HepG2 (cell line): ENCODE results near the gene SLC25A45. TPM values are rescaled to one million over a fixed set of nuclear protein-coding genes. Genes with fewer than 3 reads are reported as not detected.

Experiments
- ATAC-seq: fragments of 200-7000 bp; cut with Tn5 transposase; 3 replicates; pipeline ENCODE4 v1.9.1; 2020; ENCODE audit warnings: mild to moderate bottlenecking, moderate library complexity
- BruUV-seq: library from RNA; stranded (reverse); fragments of 400-500 nt; replicated peaks from 2 replicates; lab custom pipeline; 2021; lab: Mats Ljungman, UMichigan
- CTCF ChIA-PET: fragments of 300-600 bp; formaldehyde crosslinking; extraction: SDS; loops from one replicate; lab custom pipeline; 2021; ENCODE audit warnings: low total read pairs, inconsistent platforms, low intra/inter-chr PET ratio; lab: Yijun Ruan, JAX
- POLR2A ChIA-PET: fragments of 350-600 bp; sonication (Branson Sonifier 250); formaldehyde crosslinking; loops from one replicate; lab custom pipeline; 2020; ENCODE audit warnings: antibody characterized with exemption, inconsistent platforms; lab: Yijun Ruan, JAX
- DNase-seq: peaks from one replicate; pipeline ENCODE4 v3.0.0-alpha.2; 2015; ENCODE audit warnings: low spot score
- FAIRE-seq: peaks from 3 replicates; lab custom pipeline; 2011; peaks lifted over from hg19 to GRCh38; lab: Jason Lieb, UNC
- H2AFZ ChIP-seq: one replicate; pipeline ENCODE4 v1.6.1; 2011; ENCODE audit warnings: low read length, inconsistent platforms
- H3K27ac ChIP-seq: fragments of 300-600 bp; 3 replicates; pipeline ENCODE4 v1.8.0; 2011; ENCODE audit warnings: mixed run types, mild to moderate bottlenecking, mixed read lengths, low read length, inconsistent platforms; ENCODE audit not compliant: insufficient read depth; ENCODE audit errors: extremely low read length
- H3K27me3 ChIP-seq, 2 experiments: fragments of 200-600 bp in 1 of 2; 2 replicates in 1 of 2; 3 replicates in 1 of 2; pipeline versions ENCODE4 v1.6.0 to v1.8.0; 2011; ENCODE audit warnings: low read length in 2 of 2, mild to moderate bottlenecking in 2 of 2, moderate library complexity in 2 of 2, inconsistent platforms in 1 of 2; ENCODE audit not compliant: insufficient read depth in 2 of 2, control insufficient read depth in 1 of 2
- H3K36me3 ChIP-seq, 2 experiments: fragments of 200-600 bp in 1 of 2; replicated peaks in 1 of 2; 2 replicates in 1 of 2; 3 replicates in 1 of 2; pipeline versions ENCODE4 v1.5.1 to v1.8.0; 2011; ENCODE audit warnings: low read length in 2 of 2, inconsistent platforms in 1 of 2; ENCODE audit not compliant: insufficient read depth in 2 of 2, control insufficient read depth in 1 of 2
- H3K4me1 ChIP-seq: 2 replicates; pipeline ENCODE4 v1.5.1; 2012; ENCODE audit warnings: low read length, inconsistent platforms; ENCODE audit not compliant: insufficient read depth
- H3K4me2 ChIP-seq: 2 replicates; pipeline ENCODE4 v1.6.0; 2011; ENCODE audit warnings: low read depth, low read length, inconsistent platforms
- H3K4me3 ChIP-seq, 3 experiments: fragments of 200-600 bp in 1 of 3; sonication (generic), shearing (Covaris generic) in 1 of 3; replicated peaks in 1 of 3; 2 replicates each; pipeline ENCODE4 v1.5.1; 2011 to 2016; ENCODE audit warnings: low read length in 3 of 3, inconsistent platforms in 2 of 3, low read depth in 2 of 3, mild to moderate bottlenecking in 2 of 3, control low read depth in 1 of 3, mixed read lengths in 1 of 3; ENCODE audit not compliant: insufficient read depth in 1 of 3
- H3K79me2 ChIP-seq: one replicate; pipeline ENCODE4 v1.6.1; 2011; ENCODE audit warnings: low read length, inconsistent platforms; ENCODE audit not compliant: insufficient read depth
- H3K9ac ChIP-seq: 2 replicates; pipeline ENCODE4 v1.6.0; 2011; ENCODE audit warnings: mild to moderate bottlenecking, low read depth, low read length, inconsistent platforms; ENCODE audit not compliant: insufficient read depth
- H3K9me3 ChIP-seq: 2 replicates; pipeline ENCODE4 v1.5.1; 2012; ENCODE audit warnings: mild to moderate bottlenecking, low read length
- H4K20me1 ChIP-seq: 2 replicates; pipeline ENCODE4 v1.6.0; 2011; ENCODE audit warnings: inconsistent platforms, mild to moderate bottlenecking, low read length, moderate library complexity; ENCODE audit not compliant: insufficient read depth
- AGO2 ChIP-seq: fragments of 200-400 bp; formaldehyde crosslinking; optimal IDR thresholded peaks from 2 replicates; pipeline ENCODE3; 2017; ENCODE audit warnings: mild to moderate bottlenecking, low read depth, low read length, moderate library complexity
- POLR2A ChIP-seq, 2 experiments: IDR thresholded peaks; 2 replicates each; pipeline ENCODE4 v1.6.1; 2011; ENCODE audit warnings: low read depth in 2 of 2, low read length in 2 of 2, mild to moderate bottlenecking in 1 of 2, moderate library complexity in 1 of 2; ENCODE audit not compliant: insufficient read depth in 1 of 2
- RBM22 ChIP-seq: fragments of 200-400 bp; formaldehyde crosslinking; optimal IDR thresholded peaks from 2 replicates; pipeline ENCODE3; 2017; ENCODE audit warnings: mild to moderate bottlenecking, low read length, moderate library complexity
- WGBS: methylation state at CpG from one replicate; pipeline ENCODE4 v1.1.6; 2017; ENCODE audit warnings: low lambda C conversion rate; 5-methylcytosine and 5-hydroxymethylcytosine counted together
- in situ Hi-C: cut with HindIII; loops from 2 replicates; pipeline ENCODE4 v1.10.0; 2017; ENCODE audit warnings: low pct_unique_long_range_greater_than_20kb; ENCODE audit not compliant: extremely low pct_ligation_motif_present
- intact Hi-C: fragments of 100-400 bp; cut with micrococcal nuclease; formaldehyde crosslinking; loops from one replicate; pipeline ENCODE4 v1.10.0; 2022; ENCODE audit not compliant: unreplicated experiment
- polyA plus RNA-seq, 8 experiments: library from polyadenylated mRNA; depleted of rRNA in 3 of 8; stranded (reverse) in 7 of 8; unstranded in 1 of 8; fragments of >200 nt; fragmentation: Illumina TruSeq in 4 of 8; extraction: Trizol in 4 of 8; gene quantifications; 2 replicates each; pipeline versions ENCODE4 v1.2.1 to v1.2.3, GENCODE V29; 2011 to 2016; ENCODE audit warnings: low read depth in 4 of 8, missing spikeins in 1 of 8, mixed read lengths in 1 of 8; ENCODE audit not compliant: insufficient read depth in 1 of 8
- total RNA-seq, 5 experiments: library from RNA; depleted of rRNA; stranded (reverse); fragments of >200 nt; fragmentation: Illumina TruSeq; extraction: Trizol; gene quantifications; 2 replicates each; pipeline ENCODE4 v1.2.3, GENCODE V29; 2016; ENCODE audit warnings: low read depth in 1 of 5
- TF ChIP-seq, protein P1 (sequence below), 2 experiments: IDR thresholded peaks; 2 replicates each; pipeline ENCODE4 v1.6.1; 2011 to 2012; ENCODE audit warnings: low read length in 2 of 2, borderline replicate concordance in 1 of 2, low read depth in 1 of 2, mild to moderate bottlenecking in 1 of 2, moderate library complexity in 1 of 2

Gene SLC25A45
- total and polyA plus RNA-seq, 2 of the 13 experiments (the other 11 are each of a cell fraction or from before 2014, with no cell fraction given), result 1.2 to 3.4 TPM

DNA sequence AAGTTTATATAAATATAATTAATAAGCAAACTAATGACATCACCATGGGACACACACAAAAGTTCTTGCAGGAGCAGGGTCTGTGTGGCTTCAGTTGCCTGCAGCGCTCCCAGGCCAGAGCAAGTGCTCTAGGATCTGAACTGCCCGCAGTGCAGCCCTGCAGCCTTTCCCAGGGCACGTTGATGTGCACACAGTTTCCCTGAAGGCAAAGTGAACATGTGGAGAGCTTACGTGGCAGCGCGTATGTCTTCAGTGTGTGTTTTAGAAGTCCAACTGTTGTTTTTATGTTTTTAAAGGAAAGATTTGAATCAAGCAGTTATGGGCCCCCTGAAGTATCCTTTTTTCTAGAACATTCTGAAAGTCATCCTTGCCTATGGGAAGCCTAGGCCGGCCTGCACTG, 29.1 kb downstream of the SLC25A45 start:
- in situ Hi-C loops, result no loop called here
- ChIA-PET POLR2A (interaction anchor here (1.0 to 1.3 kb wide), 3 partner anchors 20 to 231 kb away, joined by 3 to 12 read pairs (median 5); partner anchors contain the start of genes DPF2, FAU, MRPL49 and SCYL1), CTCF (no interaction called here)
- DNase-seq, result no peak
- Histone ChIP-seq H4K20me1 (no peaks in the 10 kb centered on the region), H3K4me3 (no peak overlapping the region), H3K27ac (no peak overlapping the region), H3K27me3 (no peaks in the 10 kb centered on the region), H3K9me3 (no peaks in the 10 kb centered on the region), H3K79me2 (no peaks in the 10 kb centered on the region), H3K9ac (no peak overlapping the region), H3K36me3 (peaks cover 13 to 28% of the 10 kb centered on the region in 2 experiments; a peak in 3 of 5 replicates), H3K4me1 (peaks cover 32% of the 10 kb centered on the region), H2AFZ (no peak overlapping the region), H3K4me2 (no peak overlapping the region)
- FAIRE-seq, result no peak
- ATAC-seq, result no peak
- TF ChIP-seq, protein P1, sequence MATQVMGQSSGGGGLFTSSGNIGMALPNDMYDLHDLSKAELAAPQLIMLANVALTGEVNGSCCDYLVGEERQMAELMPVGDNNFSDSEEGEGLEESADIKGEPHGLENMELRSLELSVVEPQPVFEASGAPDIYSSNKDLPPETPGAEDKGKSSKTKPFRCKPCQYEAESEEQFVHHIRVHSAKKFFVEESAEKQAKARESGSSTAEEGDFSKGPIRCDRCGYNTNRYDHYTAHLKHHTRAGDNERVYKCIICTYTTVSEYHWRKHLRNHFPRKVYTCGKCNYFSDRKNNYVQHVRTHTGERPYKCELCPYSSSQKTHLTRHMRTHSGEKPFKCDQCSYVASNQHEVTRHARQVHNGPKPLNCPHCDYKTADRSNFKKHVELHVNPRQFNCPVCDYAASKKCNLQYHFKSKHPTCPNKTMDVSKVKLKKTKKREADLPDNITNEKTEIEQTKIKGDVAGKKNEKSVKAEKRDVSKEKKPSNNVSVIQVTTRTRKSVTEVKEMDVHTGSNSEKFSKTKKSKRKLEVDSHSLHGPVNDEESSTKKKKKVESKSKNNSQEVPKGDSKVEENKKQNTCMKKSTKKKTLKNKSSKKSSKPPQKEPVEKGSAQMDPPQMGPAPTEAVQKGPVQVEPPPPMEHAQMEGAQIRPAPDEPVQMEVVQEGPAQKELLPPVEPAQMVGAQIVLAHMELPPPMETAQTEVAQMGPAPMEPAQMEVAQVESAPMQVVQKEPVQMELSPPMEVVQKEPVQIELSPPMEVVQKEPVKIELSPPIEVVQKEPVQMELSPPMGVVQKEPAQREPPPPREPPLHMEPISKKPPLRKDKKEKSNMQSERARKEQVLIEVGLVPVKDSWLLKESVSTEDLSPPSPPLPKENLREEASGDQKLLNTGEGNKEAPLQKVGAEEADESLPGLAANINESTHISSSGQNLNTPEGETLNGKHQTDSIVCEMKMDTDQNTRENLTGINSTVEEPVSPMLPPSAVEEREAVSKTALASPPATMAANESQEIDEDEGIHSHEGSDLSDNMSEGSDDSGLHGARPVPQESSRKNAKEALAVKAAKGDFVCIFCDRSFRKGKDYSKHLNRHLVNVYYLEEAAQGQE (IDR thresholded peaks at IDR 0.05; ENCODE audit: borderline replicate concordance in 1 of 2, low read depth in 1 of 2, low read length in 2 of 2), result no peak
- TF ChIP-seq RBM22 (peak; percentile 15), POLR2A (IDR thresholded peaks at IDR 0.05; ENCODE audit: insufficient read depth in 1 of 2, low read depth in 2 of 2, low read length in 2 of 2) (0 out of 4 replicates have a peak, but pooled peaks of 1 of the 2 experiments have one; percentile 25), AGO2 (peak; percentile 1)
- intact Hi-C loops, result no loop called here
- no TSS peak for BruUV-seq
- 98% methylated on average over 6 of the region's 7 CpGs for WGBS
